NOMO-1 treated with DMSO at 0.1 percent for 48 hours (cell line): Measurements from ENCODE around the gene SEPTIN6.
A peak's percentile ranks its signal among the peaks of the same experiment; 100 is the strongest.
"Not testable (repeated sequence)": the region's sequence is repeated elsewhere in the genome, so short reads cannot be mapped to it uniquely, and the experiment has no call there.

ENCODE experiments used
- DNase-seq: peaks from one replicate; lab custom pipeline; 2025; ENCODE audit not compliant: unreplicated experiment; lab: John Stamatoyannopoulos, UW

SEPTIN6 gene

DNA sequence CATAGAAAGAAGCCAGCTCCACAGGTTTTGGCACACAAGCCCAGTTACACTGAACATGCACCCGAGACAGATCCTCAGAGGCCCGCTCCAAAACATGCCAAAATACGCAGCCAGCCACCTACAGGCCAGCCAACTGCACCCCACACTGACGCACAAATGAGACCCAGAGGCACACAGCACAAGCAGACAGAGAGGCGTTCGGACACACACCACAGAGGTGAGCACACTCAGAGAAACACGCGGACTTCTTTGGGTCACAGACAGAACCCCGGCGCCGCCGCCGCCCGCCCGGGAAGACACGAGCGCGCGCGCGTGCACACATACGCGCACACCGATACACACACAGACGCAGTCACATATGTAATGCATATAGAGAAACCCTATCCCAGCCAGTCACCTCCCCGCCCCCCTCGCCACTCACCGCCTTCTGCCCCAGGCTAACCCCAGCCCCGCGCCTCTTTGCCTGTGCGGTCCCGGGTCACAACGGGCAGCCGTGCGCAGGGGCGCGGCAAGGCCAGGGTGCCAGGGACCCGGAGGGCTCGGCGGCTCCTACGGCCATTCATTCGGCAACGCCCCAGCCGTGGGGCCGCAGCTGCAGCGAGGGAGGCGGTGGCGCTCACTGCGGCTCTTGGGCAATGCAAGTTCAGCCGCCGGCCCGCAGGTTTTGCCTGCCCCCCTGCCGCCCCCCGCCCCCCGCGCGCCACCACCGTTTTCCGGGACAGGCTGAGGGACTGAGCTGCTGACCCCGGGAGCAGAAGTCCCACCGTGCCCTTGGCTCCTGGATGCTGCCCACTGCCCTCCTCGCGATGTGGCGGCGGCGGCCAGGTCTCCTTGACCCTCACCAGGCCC, 553 bp downstream of the SEPTIN6 start:
- DNase-seq: peak; percentile 47

DNA sequence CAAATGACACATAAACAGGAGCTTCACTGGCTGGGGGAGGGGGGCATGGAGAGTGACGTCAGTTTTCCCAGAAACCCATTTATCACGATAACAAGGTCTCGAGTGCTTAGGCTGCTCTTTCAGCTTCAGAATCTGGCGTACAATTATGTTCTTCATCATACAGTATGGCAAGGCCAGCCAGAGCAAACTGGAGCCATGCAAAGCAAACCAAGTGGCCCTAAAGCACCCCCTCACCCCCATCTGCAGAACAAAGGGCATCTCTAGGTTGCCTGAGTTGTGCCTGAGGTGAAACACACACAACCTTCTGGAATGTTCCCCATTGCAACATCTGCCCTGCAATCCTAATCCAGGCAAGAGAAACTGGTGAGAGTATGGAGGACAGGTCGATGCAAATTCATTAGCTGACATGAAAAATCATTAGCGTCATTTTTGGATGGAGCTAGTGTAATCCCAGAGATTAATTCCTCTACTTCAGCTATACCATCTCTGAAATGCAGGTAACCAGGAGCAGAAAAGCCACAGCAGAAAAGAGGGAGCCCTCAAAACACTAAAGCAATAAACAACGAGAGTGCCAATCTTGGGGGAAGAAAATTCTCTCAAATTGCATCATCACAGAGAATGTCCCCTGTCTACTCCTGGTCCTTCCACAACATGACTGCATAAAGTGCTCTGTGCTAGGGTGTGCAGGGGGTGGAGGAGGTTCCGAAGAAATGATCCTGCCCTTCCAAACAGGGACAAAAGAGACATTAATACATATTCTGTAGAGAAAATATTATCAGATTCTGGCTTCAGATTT, 1.8 kb downstream of the SEPTIN6 start:
- no peak for DNase-seq

DNA sequence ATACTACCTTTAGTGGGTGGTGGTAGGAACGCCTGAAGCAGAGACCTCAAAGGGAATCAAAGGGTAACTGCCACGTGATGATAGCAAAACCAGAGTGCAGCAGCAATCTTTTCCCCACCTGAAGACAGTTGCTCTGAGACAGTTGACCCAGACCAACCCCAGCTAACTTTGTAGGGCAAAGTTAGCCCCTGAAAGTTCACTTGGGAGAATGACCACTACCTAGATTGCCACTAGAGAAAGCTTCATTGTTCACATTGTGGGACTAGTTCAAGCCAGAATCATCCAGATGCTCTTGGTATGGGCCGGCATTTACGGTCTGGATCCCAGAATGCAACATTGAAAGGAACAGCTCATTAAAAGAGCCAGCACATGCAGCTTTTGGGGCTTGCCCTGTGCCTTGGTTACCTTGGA, 4.1 kb downstream of the SEPTIN6 start:
- no peak for DNase-seq

DNA sequence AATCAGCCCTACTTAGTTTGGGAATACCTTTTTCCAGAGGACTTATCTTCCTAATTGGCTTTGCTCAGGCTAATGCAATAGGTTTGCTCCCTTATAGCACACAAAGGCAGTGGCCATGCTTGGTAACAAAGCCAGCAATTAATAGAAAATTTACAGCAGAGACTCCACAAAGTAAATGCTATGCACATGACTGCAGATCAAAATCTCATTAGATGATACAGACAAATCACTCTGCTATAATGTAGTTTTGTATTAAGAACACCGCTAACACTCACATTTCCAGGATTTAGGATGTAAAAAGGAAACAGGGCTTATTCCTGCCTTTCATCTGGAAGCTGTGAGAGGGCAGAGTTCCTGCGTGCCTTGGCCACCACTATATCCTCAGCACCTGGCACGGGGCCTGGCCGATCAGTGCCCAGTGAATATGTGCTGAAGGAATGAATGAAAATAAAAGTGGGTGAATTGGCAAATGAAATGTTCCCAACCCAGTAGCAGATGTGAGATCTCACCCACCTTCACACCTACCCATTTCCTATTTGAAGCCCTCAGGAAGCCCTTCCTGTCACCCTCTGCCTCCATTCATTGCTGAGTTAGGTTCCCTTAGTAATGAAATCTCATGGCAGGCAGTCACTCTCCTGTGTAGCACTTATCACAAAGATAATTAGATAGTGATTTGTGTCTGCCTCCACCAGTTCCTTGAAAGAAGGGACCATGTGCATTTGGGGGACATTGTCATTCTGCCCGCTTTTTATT, 5.1 kb downstream of the SEPTIN6 start:
- no peak for DNase-seq

DNA sequence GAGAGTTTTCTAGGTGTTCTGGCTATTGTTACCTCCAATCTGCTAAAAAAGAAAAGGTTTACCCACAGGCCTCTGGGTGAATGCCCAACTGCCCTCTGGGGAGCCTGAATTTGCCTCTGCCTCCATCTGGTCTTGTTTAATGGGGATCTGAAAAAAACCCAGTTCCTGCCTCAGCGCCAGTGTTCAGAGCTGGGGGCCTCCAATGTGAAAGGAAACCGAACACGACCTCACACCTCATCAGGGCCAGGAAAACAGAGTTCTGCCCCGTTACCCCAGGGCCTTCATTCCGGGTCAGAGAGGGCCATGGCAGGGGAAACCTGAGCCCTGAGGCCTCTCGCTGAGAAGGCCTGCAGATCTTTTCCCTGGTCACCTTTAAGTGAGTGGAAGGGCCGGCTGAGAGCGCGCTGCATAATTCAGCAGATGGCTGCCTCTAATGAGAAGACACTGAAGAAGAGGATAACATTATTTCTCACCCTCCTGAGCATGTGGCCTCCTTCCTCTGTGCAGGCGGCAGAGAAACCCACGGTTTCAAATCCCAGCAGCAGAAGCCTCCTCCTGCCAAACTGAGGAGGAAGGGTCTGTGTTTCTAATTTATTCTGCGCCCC, 6.8 kb downstream of the SEPTIN6 start:
- no peak for DNase-seq

DNA sequence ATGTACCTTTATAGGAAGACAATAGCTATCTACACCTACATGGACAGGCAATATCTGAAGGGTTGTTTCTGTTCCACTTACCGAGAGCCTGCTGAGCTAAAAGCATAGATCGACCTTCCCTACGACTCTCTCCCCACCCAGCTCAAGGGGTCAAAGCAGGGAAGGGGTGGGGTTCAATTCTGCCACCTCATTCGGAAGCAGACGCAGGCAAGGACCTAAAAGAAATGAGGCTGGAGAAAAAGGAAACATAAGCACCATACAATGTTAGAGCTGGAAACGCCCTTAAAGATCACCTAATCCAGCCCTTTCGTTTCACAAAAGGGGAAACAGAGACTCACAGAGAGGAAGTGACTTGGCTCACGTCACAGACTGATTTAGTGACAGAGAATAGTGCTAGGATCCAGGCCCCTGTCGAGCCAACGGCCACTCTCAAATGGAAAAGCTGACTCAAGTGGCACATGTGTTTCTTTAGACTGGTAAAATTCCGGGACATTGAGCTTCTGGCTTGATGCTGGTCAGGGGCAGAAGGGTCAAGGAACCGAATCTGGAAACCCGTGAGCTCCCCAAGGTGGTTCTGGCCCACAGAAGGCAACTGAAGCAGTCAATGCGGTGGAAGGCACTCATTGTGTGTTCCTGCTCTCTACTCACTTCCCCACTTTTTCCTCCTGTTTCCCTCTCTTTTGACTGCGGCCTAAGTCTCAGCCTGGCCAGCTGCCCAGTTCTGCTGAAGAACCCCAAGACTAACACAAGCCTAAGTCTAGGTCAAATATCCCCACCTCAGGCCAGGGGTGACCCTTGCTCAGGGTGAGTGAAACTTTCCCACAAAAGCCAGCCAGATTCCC, 7.5 kb downstream of the SEPTIN6 start:
- peak; percentile 98 for DNase-seq

DNA sequence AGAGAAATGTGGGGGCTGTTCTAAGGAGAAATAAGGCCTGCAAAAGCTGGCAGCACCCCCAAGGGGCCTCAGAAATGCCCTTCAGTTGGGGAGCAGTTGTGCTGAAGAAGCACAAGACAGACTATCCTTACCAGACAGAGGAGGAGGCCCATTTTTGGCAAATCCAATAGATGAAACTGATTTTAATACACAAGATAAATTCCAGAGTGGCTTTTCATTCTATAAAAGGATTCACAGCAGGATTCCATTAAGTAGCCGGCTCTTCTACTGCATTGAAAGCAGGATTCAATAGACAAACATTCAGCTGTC, 8.1 kb downstream of the SEPTIN6 start:
- no peak for DNase-seq

DNA sequence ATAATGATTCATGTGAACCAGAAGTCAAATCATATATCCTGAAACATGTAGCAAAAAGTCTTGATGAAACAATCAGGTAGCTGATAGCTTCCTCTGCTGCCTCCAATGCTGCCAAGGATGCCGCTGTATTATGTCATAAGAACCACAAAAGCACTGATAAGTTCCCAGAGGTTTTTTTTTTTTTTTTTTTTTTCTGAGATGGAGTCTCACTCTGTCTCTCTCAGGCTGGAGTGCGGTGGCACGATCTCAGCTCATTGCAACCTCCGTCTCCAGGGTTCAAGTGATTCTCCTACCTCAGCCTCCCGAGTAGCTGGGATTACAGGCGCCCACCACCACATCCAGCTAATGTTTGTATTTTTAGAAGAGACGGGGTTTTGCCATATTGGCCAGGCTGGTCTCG, 8.7 kb downstream of the SEPTIN6 start:
- DNase-seq: not testable (repeated sequence)

DNA sequence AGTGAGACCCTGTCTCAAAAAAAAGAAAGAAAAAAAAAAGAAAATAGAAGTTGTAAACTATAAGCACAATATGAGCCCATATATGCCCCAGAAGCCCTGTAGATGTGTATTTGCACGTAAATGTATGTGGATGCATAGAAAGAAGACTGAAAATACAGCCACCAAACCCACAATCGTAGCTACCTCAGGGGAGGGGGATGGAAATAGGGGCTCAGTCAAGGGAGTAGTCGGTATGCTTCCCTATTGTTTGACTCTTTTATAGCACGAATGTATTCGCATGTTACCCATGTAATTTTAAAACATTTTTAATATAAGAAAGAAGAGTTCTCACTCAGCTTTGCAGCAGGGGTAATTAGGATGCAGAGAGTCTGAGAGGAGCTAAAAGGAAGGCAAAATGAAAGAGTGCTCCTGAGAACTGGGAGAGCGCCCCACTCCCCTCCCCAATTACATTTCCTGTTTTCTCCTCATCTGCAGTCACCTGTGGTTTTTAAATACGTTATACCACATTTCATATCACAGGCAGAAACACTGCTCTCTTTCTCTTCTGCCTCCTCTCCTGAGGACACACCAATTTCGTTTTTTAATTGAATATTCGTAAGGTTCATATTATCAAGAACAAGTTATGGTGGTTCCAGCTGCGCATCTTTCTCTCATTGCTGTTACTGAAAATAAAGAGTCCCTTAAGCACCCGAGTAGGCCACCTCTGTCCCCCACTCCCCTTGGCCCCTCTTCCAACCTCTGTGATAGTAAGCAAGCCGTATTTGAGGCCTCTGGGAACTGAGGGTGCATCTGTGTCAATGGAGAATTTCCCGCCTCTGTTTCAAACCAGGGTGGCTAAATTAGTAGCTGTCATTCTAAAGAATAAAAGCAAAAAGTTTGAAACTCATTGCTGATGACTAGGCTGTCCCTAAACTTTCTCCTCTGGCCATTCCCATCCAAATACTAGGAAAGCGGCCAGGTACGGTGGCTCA, 10.7 kb downstream of the SEPTIN6 start:
- DNase-seq: peak; percentile 56

DNA sequence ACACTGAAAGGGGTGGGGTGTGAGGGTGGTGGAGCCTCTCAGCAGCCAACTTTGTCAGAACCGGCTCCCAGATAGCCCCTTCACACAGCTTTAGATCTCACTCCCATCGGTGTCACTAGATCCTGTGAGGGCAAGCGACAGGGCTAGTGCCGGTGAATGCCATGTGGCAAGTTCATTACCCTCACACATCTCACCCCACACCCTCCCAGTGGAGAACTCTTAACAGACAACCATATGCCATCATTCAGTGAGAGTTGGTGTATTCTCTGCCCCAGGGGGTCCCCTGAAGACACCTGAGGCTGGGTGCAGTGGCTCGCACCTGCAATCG, 15.3 kb downstream of the SEPTIN6 start:
- no peak for DNase-seq

DNA sequence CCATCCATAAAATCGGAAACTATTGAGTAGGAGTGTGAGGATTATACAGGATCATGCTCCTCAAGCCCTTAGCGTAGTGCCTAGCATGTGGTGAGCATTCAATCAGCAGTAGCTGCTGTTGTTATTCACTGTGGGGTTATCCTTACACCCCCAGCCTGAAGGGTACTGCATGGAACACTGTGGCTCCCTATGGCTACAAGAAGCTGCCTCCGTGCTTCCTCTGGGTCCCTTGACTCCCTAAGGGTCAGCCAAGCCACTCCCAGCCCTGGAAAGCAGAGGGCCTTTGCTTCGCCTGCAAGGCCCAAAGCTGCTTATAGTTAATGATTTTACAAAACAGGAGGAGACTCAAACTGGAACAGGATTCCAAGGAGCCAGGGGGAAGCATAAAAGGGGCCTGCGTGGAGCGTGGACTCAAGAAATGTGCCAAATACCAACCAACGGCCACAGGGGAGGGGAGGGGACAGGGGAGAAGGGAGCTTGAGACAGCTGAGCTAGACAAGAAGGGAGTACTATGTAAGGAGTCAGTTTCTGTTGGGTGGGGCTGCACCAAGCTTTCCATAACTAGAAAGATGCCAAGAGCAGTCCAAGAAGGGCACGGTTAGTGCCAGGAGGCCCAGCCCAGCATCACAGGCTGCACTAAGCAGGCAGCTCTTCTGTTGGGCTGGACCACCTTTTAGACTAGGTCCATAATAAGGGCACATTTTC, 15.9 kb downstream of the SEPTIN6 start:
- DNase-seq: no peak

DNA sequence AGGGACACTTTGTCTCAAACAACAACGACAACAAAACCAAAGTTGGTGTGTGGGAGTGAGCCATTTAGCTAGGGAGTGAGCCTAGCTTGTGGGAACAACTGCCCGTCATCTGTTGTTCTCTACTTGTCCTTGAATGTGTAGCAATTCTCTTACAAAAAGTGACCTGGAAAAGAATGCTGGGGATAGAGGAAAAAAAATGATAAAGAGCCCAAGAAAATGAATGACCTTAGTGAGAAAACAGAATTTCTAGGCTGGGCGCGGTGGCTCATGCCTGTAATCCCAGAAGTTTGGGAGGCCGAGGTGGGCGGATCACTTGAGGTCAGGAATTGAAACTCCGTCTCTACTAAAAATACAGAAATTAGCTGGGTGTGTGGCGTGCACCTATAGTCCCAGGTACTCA, 19.6 kb downstream of the SEPTIN6 start:
- no peak for DNase-seq

DNA sequence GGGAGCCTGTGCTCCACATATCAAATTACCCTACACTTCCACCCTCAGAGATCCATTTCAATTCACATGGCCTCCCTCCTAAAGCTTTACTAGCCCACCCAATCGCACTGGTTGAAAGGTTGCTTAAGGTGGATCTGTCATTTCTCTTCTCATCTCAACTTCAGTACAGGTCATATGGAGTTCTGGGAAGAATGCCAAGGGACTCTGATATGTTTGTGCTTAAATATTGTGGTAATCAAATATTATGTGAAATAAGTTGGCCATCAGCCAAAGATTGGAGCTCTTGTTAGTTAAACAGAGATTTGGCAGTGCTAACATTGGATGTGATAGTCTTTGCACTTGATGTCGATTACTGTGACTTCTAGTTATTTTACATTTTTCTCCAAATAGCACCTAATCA, 20.5 kb downstream of the SEPTIN6 start:
- no peak for DNase-seq

DNA sequence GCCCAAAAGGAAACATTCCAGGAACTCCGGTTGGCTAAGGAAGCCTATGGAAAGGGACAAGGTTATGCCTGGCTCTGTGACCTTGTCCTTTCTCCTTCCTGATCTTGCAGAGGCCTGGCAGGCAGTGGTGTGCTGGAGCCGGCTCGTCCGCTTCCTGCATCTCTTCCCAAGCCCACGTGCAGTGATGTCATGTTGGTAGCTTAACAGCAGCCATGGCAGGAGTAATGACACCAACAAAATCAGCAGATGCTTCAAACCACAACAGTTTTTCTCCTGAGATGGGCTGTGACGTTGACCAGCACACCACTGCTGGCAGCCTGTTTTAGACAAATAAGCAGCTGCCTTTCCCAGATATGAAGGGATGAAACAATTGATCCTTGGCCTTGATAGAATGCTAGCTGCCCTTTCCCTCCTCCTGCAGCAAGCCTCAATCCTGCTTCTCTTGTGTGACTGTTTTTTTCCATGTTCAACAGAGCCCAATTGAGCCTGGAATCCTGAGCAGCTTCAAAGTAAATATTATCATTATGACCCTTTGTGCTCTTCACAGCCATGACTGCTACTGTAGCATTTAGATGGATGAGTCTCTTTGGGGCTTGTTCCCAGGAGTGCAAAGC, 23.4 kb downstream of the SEPTIN6 start:
- no peak for DNase-seq

DNA sequence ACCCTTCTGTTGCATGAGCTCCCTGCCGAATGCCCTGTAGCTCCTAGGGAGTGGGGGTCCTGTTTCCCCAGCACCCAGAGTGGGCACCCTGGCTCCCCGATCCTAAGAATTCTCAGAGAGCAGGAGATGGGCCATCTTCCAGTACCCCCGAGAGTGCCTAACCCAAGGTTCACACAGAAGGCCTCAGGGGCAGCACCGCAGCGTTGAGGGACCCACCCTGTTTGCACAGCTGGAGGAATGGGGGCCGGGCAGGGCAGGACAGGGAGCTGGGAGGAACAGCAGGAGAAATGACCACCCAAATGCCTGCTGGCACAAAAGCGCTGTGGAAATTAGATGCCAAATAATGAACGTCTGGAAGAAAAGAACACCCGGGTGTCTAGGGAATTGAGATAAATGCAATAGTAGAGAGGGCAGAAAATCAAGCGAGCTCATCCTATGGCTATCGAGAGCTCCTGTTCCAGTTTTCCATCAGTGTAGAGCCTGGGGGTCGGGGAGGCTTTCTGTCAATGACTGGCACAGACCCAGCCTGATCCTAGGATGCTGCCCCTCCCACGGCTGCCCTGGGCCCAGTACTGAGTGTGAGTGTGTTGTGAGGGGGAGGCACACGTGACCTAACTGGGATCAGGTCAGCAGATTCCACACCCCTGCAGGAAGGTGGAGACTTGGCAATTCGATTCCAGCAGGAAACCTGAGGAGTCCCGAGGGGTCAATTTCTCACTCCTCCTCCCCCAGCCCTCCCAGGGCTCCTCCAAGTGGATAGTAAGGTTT, 25.7 kb downstream of the SEPTIN6 start:
- DNase-seq: no peak

DNA sequence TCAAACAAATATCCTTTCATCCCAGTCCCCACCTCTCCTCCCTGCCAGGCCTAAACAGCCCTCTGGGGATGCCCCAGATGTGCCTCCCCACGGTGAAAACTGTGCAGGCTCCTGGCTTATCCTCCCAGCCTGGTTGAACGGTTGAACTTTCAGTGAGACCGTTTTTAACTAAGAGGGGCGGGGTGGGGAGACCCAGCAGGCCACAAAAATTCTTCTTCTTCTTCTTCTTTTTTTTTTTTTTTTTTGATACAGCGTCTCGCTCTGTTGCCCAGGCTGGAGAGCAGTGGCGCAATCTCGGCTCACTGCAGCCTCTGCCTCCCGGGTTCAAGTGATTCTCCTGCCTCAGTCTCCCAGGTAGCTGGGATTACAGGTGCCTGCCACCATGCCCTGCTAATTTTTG, 28.1 kb downstream of the SEPTIN6 start:
- not testable (repeated sequence) for DNase-seq

DNA sequence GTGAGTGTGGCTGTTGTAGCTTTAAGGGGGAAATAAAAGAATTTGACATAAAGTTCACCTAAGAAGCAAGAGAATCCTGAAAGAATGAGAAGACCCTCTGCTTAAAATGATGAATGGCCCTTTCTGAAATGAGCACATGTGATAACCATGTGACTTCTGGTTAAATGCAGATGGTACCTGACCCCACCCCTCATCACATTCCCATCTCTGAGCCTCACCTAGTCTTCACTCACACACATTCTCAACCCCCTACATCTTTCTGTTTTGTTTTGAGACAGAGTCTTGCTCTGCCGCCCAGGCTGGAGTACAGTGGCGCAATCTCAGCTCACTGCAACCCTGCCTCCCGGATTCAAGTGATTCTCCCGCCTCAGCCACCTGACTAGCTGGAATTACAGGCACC, 31.5 kb downstream of the SEPTIN6 start:
- no peak for DNase-seq

DNA sequence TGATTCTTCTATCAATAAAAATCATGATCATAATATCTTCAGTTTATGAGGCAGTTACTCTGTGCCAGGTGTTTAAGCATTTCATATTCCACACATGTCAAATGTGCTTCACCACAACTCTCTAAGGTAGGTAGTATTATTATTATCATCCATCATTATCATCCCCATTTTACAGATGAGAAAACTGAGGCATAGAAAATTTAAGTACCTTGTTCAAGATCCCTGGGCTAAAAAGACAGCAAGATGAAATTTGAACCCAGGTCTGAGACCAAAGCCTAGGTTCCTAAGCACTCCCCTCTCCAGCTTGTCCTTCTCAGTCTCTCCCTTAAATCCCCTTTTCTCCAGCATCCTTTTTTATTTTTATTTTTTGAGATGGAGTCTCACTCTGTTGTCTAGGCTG, 33.4 kb downstream of the SEPTIN6 start:
- DNase-seq: no peak
